Measurements from ENCODE around the gene TMEM108.

TMEM108 gene

DNA sequence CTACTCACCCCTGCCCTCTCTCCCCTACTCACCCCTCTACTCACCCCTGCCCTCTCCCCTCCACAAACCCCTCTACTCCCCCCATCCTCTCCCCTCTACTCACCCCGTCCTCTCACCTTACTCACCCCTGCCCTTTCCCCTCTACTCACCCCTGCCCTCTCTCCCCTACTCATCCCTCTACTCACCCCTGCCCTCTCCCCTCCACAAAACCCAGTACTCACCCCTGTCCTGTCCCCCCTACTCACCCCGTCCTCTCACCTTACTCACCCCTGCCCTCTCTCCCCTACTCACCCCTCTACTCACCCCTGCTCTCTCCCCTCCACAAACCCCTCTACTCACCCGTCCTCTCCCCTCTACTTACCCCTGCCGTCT is 375.8 kb downstream of the TMEM108 start:
- peaks cover 7% of the 10 kb centered on the region for H3F3A ChIP-seq (ENCODE audit: control insufficient read depth, insufficient read depth)
- no peaks in the 10 kb centered on the region for H3K79me2 ChIP-seq (ENCODE audit: control insufficient read depth, low read length)
- H3K9me2 ChIP-seq (replicated peaks; ENCODE audit: control insufficient read depth, low read length) = no peaks in the 10 kb centered on the region
- H3K4me1 ChIP-seq (ENCODE audit: control insufficient read depth, low read length) = no peaks in the 10 kb centered on the region
- H3K27me3 ChIP-seq (ENCODE audit: control insufficient read depth, low read length) = no peaks in the 10 kb centered on the region
- no peak overlapping the region for H3K4me3 ChIP-seq (ENCODE audit: low read length)
- no peaks in the 10 kb centered on the region for H3K9me3 ChIP-seq (ENCODE audit: control insufficient read depth, insufficient read depth, low read length)
- H4K20me1 ChIP-seq (ENCODE audit: control insufficient read depth, insufficient read depth, low read depth, low read length) = no peaks in the 10 kb centered on the region
- TF ChIP-seq EZH2phosphoT487 (IDR thresholded peaks at IDR 0.05; ENCODE audit: borderline replicate concordance, low read length) = no peak
- TF ChIP-seq, protein P1, sequence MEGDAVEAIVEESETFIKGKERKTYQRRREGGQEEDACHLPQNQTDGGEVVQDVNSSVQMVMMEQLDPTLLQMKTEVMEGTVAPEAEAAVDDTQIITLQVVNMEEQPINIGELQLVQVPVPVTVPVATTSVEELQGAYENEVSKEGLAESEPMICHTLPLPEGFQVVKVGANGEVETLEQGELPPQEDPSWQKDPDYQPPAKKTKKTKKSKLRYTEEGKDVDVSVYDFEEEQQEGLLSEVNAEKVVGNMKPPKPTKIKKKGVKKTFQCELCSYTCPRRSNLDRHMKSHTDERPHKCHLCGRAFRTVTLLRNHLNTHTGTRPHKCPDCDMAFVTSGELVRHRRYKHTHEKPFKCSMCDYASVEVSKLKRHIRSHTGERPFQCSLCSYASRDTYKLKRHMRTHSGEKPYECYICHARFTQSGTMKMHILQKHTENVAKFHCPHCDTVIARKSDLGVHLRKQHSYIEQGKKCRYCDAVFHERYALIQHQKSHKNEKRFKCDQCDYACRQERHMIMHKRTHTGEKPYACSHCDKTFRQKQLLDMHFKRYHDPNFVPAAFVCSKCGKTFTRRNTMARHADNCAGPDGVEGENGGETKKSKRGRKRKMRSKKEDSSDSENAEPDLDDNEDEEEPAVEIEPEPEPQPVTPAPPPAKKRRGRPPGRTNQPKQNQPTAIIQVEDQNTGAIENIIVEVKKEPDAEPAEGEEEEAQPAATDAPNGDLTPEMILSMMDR (IDR thresholded peaks at IDR 0.05; ENCODE audit: low read depth, low read length, poor library complexity, severe bottlenecking) = no peak
- H3K27ac ChIP-seq (ENCODE audit: low read depth, low read length) = no peak overlapping the region
- H3K4me2 ChIP-seq (ENCODE audit: low read length) = no peak overlapping the region
- H3K36me3 ChIP-seq (ENCODE audit: control insufficient read depth, low read length) = no peaks in the 10 kb centered on the region

DNA sequence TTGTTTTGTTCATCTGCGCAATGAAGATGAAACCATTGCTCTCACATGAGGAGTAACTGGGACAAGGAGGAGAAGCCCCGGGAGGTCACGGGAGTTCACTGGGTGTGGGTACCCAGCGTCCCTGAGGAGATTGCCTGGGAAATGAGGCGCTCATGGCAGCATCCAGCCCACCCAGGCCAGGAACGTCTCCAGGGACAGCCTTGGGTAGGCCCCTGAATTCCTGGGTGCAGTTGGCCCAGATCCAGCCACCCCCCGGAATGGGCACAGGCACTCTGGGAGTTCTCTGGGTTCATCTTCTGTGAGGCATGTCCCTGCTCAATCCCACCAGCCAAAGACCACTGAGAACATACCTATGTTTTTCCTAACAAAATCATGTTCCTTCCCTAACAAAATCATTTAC is 380.2 kb downstream of the TMEM108 start:
- no peaks in the 10 kb centered on the region for H3K9me2 ChIP-seq (replicated peaks; ENCODE audit: control insufficient read depth, low read length)
- TF ChIP-seq, protein P1 (IDR thresholded peaks at IDR 0.05; ENCODE audit: low read depth, low read length, poor library complexity, severe bottlenecking) = no peak
- no peak for TF ChIP-seq EZH2phosphoT487 (IDR thresholded peaks at IDR 0.05; ENCODE audit: borderline replicate concordance, low read length)
- no peak overlapping the region for H3K27ac ChIP-seq (ENCODE audit: low read depth, low read length)
- no peaks in the 10 kb centered on the region for H4K20me1 ChIP-seq (ENCODE audit: control insufficient read depth, insufficient read depth, low read depth, low read length)
- no peaks in the 10 kb centered on the region for H3K27me3 ChIP-seq (ENCODE audit: control insufficient read depth, low read length)
- H3K79me2 ChIP-seq (ENCODE audit: control insufficient read depth, low read length) = no peaks in the 10 kb centered on the region
- no peak overlapping the region for H3K4me3 ChIP-seq (ENCODE audit: low read length)
- peaks cover 4% of the 10 kb centered on the region for H3F3A ChIP-seq (ENCODE audit: control insufficient read depth, insufficient read depth)
- H3K9me3 ChIP-seq (ENCODE audit: control insufficient read depth, insufficient read depth, low read length) = no peaks in the 10 kb centered on the region
- H3K36me3 ChIP-seq (ENCODE audit: control insufficient read depth, low read length) = no peaks in the 10 kb centered on the region
- no peak overlapping the region for H3K4me2 ChIP-seq (ENCODE audit: low read length)
- H3K4me1 ChIP-seq (ENCODE audit: control insufficient read depth, low read length) = no peaks in the 10 kb centered on the region

DNA sequence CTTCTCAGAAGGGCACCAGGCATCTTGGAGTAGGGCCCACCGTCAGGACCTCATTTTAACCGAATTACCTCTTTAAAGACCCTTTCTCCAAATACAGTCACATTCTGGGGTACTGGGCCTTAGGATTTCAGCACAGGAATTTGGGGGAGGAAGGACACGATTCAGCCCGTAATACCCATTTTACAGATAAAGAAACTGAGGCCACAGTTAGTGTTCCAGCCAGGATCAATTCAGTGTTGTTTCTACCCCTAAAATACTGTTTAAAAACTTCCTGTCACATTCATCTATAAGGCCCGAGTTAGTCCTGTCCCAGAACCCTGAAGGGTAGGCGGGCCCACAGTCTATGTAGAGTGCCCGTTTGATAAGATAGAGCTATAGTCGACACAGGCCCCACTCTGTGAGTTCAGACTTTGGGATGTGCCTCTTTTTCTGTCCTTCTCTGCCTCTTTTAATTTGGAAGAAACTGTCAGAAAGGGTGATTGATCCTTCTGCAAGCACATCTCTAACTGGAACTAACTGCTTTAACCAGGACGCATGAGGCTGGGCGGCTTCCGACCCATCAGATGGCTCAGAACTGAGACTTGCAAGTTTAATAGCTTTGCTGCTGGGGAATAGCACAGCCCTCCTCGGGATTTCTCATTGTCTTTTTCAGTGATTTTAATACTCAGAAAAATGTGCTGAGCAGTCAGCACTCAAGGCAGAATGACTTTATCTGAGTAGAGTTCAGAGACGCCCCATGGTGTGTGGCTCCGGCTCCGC is 381.1 kb downstream of the TMEM108 start:
- Histone ChIP-seq H3K4me2 (ENCODE audit: low read length) (no peak overlapping the region), H3K79me2 (ENCODE audit: control insufficient read depth, low read length) (no peaks in the 10 kb centered on the region), H3K4me1 (ENCODE audit: control insufficient read depth, low read length) (peaks cover 8% of the 10 kb centered on the region), H3K36me3 (ENCODE audit: control insufficient read depth, low read length) (no peaks in the 10 kb centered on the region), H3K27me3 (ENCODE audit: control insufficient read depth, low read length) (no peaks in the 10 kb centered on the region), H4K20me1 (ENCODE audit: control insufficient read depth, insufficient read depth, low read depth, low read length) (no peaks in the 10 kb centered on the region), H3K9me3 (ENCODE audit: control insufficient read depth, insufficient read depth, low read length) (no peaks in the 10 kb centered on the region), H3K9me2 (replicated peaks; ENCODE audit: control insufficient read depth, low read length) (no peaks in the 10 kb centered on the region), H3K27ac (ENCODE audit: low read depth, low read length) (no peak overlapping the region), H3K4me3 (ENCODE audit: low read length) (no peak overlapping the region), H3F3A (ENCODE audit: control insufficient read depth, insufficient read depth) (no peaks in the 10 kb centered on the region)
- TF ChIP-seq, protein P1 (IDR thresholded peaks at IDR 0.05; ENCODE audit: low read depth, low read length, poor library complexity, severe bottlenecking) = no peak
- no peak for TF ChIP-seq EZH2phosphoT487 (IDR thresholded peaks at IDR 0.05; ENCODE audit: borderline replicate concordance, low read length)
